GM18505 (cell line): Measurements from ENCODE around the gene SWT1.
"Not testable (repeated sequence)": the region's sequence is repeated elsewhere in the genome, so short reads cannot be mapped to it uniquely, and the experiment has no call there.

Experiments
- ATAC-seq: cut with Tn5 transposase; IDR thresholded peaks from one replicate; pipeline ENCODE4 v1.9.1; 2021; ENCODE audit not compliant: unreplicated experiment
- POLR2A ChIP-seq: IDR thresholded peaks from 4 replicates; pipeline ENCODE4 v1.6.1; 2011; ENCODE audit warnings: borderline replicate concordance; ENCODE audit not compliant: insufficient read depth, insufficient read length; ENCODE audit errors: extremely low read depth

The SWT1 gene

DNA sequence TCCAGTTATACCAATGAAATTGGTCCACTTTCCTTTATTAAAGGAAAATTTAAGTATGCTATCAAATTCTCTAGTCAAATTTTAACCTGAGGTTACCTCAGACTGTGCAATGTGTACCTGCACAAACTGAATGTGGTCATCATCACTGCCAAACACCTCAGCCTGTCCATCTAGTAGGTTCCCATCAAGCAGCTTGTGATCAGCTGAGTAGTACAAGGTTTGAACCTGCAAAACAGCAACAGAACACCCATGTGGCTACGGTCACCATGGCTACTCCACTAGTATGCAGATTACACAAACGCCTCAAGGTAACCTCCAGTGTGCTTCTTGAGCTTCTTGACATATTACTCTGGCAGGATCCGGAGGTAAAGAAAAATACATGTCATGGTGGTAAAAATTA is 148.5 kb downstream of the SWT1 start:
- ATAC-seq: no peak
- TF ChIP-seq POLR2A: no peak

DNA sequence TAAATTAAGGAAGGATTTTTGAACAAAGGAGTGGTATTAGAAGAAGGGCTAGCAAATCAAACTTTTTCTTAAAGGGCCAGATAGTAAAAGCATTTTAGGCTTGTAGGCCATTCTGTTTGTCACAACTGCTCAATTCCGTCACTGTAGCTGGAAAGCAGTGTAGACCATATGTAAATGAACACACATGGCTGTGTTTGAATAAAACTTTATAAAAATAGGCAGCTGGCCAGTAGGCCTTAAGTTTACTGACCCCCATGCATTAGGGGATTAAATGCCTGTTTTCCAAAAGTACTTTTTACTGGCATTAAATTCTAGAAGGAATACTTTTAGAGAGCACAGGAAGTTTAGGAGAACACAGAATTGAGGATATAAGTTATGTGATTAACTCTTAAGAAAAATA is 151.2 kb downstream of the SWT1 start:
- no peak for TF ChIP-seq POLR2A
- no peak for ATAC-seq

DNA sequence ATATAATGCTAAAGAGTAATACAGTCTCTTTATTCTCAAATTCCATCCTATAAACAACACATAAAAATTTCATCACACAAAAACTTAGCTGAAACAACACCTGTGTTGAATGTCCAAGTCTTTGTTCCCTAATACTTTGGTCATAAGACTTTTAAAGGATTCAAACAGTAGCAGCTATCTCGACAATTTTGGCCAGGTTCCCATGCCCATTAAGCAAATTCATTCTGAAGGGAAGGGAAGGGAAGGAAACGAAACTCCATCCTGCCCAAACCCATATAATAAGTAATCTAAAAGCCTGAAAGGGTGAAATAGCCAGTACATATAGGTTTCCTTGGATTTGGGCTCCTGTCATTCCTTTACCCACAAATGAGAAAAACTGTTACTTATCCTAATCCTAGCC is 152.6 kb downstream of the SWT1 start:
- no peak for TF ChIP-seq POLR2A
- no peak for ATAC-seq

DNA sequence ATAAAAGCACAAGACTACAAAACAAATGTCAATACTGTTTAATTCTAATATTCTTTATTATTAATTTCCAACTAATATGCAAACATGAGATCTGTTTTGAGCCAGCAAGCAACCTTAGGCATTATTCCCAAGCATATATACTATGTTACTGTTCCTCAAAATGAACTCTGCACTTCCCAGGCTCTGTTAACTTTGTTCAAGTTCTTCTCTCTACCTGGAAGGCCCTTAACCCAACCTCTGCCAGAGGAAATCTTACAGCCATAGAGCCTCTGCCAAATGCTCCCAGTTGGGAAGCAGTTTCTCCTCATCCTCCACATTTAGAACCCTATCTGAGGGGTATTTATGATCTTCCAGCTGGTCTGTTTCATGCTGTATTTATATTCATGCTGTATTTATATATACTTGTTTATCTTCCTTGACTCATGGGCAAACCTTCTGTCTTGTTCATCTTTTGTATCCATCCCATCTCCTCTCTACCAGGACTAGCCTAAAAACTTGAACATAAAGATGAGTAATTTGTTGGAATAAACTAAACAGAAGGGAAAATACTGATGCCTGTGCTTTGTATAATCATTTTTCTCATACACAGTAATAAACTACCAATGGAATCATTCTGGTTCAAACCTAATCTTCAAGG is 154.7 kb downstream of the SWT1 start:
- ATAC-seq: no peak
- no peak for TF ChIP-seq POLR2A

DNA sequence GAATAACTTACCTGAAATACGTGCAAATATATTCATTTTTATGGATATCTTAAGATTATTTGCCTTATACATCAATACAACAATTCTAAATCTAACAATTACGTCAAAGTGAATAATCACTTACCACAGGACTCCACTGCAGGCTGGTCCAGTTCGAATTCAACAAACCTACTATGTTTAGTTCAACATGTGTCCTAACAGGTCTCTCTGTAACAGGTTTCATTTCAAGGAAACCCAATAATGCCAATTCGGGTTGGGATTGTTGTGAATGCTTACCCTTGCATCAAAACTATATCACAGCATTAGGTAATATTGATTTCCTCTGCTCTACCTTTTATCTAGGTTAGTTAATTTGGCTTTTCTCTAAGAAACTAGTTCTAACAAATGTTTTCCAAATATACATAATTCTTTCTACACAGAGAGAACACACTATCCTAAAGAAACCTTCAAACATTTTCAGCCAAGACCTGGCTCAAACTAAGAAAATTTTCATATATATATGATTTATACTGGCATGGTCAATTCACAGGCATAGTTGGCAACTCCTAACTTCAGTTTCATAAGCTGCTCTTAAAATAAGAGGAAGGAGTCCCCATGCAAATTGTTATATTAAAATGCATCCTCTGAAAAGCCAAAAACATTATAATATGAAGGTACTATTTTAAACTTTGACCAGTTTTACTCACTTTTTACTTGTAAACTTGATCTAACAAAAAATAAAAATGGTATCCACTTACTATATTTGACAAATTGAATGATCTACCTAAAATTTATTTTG is 155.6 kb downstream of the SWT1 start:
- no peak for TF ChIP-seq POLR2A
- ATAC-seq: no peak

DNA sequence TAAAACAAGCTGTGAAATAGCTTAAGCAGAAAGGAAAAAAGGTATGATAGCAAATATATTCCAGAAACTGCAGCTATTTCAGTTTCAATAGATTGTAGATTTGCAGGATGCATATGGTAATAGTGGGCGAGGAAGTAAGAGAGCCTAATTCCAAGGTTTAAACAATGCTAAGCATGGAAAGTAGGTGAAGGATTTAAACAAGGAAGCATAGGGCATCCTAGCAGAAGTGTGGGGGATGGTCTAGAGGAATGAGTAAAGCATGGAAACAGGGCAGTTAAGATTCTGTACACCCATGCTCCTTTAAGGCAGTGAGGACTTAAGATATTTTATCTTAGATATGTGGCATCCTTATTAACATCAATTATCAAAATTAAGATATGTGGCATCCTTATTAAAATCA is 157.4 kb downstream of the SWT1 start:
- no peak for TF ChIP-seq POLR2A
- ATAC-seq: no peak

DNA sequence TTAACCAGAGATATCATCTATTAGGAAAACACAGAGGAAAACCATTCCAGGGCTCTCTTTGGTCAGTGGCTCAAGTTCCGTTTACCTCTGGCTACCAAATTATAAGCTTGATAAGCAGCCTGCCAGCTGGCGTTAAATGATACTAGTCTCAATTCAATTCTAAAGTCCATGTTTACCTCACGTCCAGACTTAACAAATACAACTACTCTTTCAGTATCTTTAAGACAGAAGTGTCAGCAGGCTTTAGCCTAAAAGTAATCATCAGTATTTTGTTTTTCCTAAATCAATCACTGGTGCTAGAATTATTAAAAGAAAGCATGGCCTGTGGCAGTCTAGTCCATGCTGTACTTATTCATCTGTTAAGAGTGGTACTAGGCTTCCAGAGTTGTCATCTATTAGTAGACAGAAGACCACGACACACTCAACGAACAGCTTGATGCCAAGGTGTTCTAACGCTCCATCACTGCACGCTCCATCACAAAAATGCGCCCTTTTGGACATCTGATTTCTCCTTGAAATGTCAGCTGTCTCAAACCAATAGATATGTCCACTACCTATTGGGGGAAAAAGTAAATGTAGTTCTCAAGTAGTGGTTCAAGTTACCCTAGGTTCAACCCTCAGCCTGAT is 158.6 kb downstream of the SWT1 start:
- no peak for ATAC-seq
- no peak for TF ChIP-seq POLR2A

DNA sequence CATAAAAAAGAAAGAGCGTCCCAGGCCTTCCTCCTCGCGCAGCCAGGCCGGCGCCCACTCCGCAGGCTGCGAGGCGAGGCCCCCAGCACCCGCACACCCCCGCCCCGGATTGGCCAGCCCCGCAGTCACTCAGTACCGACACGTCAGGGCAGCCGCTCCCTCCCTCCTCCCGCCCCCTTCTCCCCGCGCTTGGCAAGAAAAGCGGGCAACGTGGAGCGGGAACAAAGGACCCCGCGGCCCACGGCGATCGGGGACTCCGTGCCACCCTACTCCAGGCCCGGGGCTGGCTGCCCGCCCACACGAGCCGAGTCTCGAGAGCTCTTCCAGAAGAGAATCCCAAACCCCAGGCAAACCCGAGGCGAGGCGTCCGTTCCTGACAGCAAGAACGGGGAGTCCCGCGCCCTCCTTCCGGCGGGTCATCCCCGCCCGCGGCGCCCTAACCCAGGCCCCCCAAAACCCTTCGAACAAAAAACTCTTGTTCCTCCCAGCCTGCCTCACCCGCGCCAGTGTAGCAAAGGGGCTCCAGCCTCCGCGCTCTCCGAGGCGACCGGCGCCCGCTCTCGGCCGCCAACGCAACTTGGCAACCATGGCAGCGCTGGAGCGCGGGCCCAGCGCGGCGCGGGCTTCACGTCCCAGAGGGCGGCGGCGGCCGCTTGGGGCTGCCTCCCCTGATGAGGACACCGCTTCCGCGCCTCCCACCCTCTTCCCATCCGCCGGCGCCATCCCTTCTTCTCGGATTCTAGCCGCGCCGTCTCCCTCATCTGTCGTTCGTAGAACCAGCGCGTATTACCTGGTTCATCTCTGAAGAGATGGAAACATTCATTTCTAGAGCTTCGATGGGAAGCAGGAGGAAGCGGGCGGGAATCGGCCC is 159.4 kb downstream of the SWT1 start:
- no peak for TF ChIP-seq POLR2A
- ATAC-seq: peak; percentile 49

DNA sequence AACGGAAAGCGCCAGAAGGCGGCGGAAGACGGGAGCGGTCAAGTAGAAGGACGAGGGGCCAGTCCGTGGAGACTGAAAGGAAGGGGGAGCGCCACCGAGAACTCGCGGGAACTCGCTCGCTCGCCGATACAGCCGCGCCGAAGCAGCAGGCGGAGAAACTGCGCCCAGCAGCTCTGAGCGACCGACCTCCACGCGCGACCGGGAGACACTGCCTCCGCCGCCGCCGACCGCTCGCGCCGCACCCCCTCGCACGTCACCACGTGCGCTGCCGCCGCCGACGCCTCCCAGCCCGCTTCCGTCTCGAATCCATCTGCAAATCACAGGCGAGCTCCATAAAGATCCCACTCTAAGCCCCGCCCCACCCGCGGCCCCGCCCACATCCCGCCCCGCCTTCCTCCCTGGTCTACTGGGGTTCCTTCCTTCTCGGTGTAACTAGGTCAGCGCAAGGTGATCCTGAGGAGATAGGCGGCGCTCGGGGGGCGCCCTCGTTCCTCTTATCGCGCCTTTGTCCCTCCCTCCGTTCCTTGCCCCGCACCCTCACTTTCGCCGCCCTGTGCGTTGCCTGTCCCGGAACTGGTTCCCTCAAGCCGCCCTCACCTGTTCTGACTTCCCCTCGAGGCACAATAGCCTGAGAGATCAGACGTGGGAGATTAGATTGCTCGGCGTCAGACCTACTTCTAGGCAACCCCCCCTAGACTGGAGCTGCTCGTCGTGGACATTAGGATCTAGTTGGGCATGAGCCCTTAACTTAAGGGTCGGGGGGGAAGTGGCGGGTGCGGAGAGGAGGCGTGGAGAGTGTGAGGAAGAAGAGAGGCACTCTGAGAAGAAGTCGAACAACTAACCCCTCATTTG is 160.3 kb downstream of the SWT1 start, which contains the start of gene IVNS1ABP:
Gene IVNS1ABP (minus strand): TSS at position 210 of the 852 bp plus-strand sequence. CDS start 7,750 bp downstream, outside the sequence.
- ATAC-seq: peak; percentile 73
- peak; percentile 97 for TF ChIP-seq POLR2A

DNA sequence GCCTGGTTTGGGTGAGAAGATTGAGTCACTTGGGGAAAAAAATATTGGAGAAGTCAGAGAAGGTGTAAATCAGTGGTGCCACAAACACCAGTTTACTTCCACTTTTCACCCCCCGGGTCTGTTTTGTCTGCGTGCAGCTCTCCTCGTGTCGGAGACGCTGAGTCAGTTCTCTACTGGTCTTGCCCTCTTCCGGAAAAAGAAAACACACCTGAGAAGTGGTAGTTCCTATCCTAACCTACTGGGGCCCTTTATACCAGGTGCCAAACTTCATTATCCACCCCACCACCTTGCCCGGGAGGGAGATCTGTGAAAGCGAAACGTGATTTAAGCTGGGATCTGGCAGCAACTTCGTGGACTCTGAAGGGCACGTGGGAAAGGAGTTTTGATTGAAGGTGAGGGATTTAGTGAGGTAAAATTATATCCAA is 160.9 kb downstream of the SWT1 start:
- TF ChIP-seq POLR2A: no peak
- ATAC-seq: peak; percentile 44

DNA sequence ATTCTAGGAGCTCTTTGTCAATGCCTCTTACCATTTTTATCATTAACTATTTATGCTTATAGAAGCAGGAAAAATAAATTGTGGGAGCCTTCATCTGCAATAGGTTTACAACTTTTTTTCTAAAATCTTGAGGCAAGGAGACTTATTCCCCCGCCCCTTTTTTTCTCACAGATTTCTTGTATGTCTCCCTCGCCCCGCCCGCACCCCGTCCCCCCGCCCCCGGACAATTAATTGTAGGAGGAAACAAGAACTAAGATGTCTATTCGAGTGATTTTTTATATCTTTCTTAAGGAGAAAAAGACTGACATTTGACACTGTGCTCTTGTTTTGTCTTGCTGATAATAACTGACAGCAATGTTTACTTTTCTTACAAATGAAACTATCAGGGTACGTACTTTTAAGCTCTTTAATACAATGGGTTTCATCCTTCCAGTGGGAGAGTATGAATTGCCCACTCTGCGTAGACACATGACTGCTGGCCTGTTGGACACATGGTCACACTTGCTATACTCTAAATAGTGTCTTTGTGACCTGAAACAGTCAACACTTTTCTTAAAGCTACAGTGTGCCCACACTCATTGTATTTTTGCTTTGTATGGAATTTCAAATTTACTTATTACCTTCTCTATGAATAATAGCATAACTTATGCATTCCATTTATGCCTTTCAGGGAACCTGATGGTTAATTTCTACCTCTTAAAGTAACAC is 161.6 kb downstream of the SWT1 start:
- ATAC-seq: no peak
- no peak for TF ChIP-seq POLR2A

DNA sequence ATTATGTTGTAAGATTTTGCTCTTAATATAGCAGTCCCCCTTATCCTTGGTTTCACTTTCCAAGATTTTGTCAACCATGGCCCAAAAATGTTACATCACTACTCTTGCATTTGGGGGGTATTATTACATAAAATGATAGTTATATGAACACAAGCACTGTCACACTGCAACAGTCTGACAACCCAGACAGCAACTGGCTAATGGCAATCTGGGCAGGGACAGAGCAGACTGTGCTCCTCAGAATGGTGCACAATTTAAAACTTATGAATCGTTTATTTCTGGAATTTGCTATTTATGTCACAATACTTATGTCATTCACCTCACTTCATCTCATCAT is 162.1 kb downstream of the SWT1 start:
- no peak for ATAC-seq
- TF ChIP-seq POLR2A: no peak

DNA sequence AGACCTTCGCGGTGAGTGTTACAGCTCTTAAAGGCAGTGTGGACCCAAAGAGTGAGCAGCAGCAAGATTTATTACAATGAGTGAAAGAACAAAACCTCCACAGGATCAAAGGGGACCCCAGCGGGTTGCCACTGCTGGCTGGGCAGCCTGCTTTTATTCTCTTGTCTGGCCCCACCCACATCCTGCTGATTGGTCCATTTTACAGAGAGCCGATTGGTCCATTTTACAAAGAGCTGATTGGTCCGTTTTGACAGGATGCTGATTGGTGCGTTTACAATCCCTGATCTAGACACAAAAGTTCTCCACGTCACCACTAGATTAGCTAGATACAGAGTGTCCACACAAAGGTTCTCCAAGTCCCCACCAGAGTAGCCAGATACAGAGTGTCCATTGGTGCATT is 164.1 kb downstream of the SWT1 start:
- not testable (repeated sequence) for ATAC-seq

DNA sequence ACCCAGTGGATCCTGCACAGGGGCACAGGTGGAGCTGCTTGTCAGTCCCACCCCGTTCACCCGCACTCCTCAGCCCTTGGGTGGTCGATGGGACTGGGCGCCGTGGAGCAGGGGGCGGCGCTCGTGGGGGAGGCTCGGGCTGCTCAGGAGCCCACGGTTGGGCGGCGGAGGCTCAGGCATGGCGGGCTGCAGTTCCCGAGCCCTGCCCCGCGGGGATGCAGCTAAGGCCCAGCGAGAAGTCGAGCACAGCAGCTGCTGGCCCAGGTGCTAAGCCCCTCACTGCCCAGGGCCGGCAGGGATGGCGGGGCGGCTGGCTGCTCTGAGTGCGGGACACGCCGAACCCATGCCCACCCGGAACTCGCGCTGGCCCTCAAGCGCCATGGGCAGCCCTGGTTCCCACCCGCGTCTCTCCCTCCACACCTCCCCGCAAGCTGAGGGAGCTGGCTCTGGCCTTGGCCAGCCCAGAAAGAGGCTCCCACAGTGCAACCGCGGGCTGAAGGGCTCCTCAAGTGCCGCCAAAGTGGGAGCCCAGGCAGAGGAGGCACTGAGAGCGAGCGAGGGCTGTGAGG is 164.8 kb downstream of the SWT1 start:
- ATAC-seq: not testable (repeated sequence)
